Hepatocyte (in vitro differentiated cells): Measurements from ENCODE around the gene VOPP1. TPM values are rescaled to one million over a fixed set of nuclear protein-coding genes. Genes with fewer than 3 reads are reported as not detected.
A peak's percentile ranks its signal among the peaks of the same experiment; 100 is the strongest.
"Not testable (repeated sequence)": the region's sequence is repeated elsewhere in the genome, so short reads cannot be mapped to it uniquely, and the experiment has no call there.

Experiments used
- DNase-seq: peaks from one replicate; pipeline ENCODE4 v3.0.0-alpha.2; 2016; ENCODE audit warnings: low spot score
- H2AFZ ChIP-seq: fragments of 200-600 bp; sonication (generic); 2 replicates; pipeline ENCODE4 v1.6.0; 2016; ENCODE audit warnings: antibody characterized with exemption, mild to moderate bottlenecking
- H3K27ac ChIP-seq: fragments of 200-600 bp; sonication (generic); 2 replicates; pipeline ENCODE4 v1.5.1; 2016; ENCODE audit warnings: mild to moderate bottlenecking
- H3K27me3 ChIP-seq: fragments of 200-600 bp; sonication (generic); 2 replicates; pipeline ENCODE4 v1.6.1; 2016
- H3K36me3 ChIP-seq: fragments of 200-600 bp; sonication (generic); replicated peaks from 2 replicates; pipeline ENCODE4 v1.5.1; 2016; ENCODE audit warnings: low read depth; ENCODE audit not compliant: insufficient read depth
- H3K4me1 ChIP-seq: fragments of 200-600 bp; sonication (generic); 2 replicates; pipeline ENCODE4 v1.5.1; 2016; ENCODE audit warnings: mild to moderate bottlenecking, moderate library complexity; ENCODE audit not compliant: insufficient read depth
- H3K4me2 ChIP-seq: fragments of 200-600 bp; sonication (generic); 2 replicates; pipeline ENCODE4 v1.6.0; 2016
- H3K4me3 ChIP-seq: fragments of 200-600 bp; sonication (generic); 2 replicates; pipeline ENCODE4 v1.5.1; 2016; ENCODE audit warnings: mild to moderate bottlenecking
- H3K79me2 ChIP-seq: fragments of 200-600 bp; sonication (generic); 2 replicates; pipeline ENCODE4 v1.6.0; 2017; ENCODE audit warnings: mild to moderate bottlenecking
- H3K9me2 ChIP-seq: fragments of 200-600 bp; sonication (generic); replicated peaks from 2 replicates; pipeline ENCODE4 v1.6.0; 2017; ENCODE audit warnings: mild to moderate bottlenecking; ENCODE audit not compliant: insufficient read depth
- H3K9me3 ChIP-seq: fragments of 200-600 bp; sonication (generic); 2 replicates; pipeline ENCODE4 v1.5.1; 2016; ENCODE audit warnings: low read depth, mild to moderate bottlenecking
- H4K20me1 ChIP-seq: fragments of 200-600 bp; sonication (generic); 2 replicates; pipeline ENCODE4 v1.6.0; 2016; ENCODE audit warnings: mild to moderate bottlenecking; ENCODE audit not compliant: insufficient read depth, poor library complexity, severe bottlenecking
- EZH2 ChIP-seq: fragments of 200-600 bp; sonication (generic); IDR thresholded peaks from 2 replicates; pipeline ENCODE4 v1.6.1; 2016; ENCODE audit warnings: antibody characterized with exemption, mild to moderate bottlenecking, borderline replicate concordance
- EZH2phosphoT487 ChIP-seq: fragments of 200-600 bp; sonication (generic); IDR thresholded peaks from one replicate; pipeline ENCODE4 v1.6.1; 2018; ENCODE audit warnings: antibody characterized with exemption, mild to moderate bottlenecking, low read depth, moderate library complexity; ENCODE audit not compliant: unreplicated experiment, severe bottlenecking
- WGBS: methylation state at CpG from one replicate; pipeline ENCODE4 v1.1.6; 2016; ENCODE audit warnings: low lambda C conversion rate; ENCODE audit errors: missing lambda C conversion rate; 5-methylcytosine and 5-hydroxymethylcytosine counted together
- polyA plus RNA-seq: library from polyadenylated mRNA; unstranded; fragments of >200 nt; fragmentation: Nextera tagmentation; extraction: Ambion mirVana; gene quantifications from 2 replicates; pipeline ENCODE4 v1.2.1, GENCODE V29; 2016
- total RNA-seq: library from RNA; depleted of rRNA; stranded (reverse); fragments of >200 nt; gene quantifications from 2 replicates; pipeline ENCODE4 v1.2.3, GENCODE V29; 2014
- TF ChIP-seq, protein P1 (sequence below): fragments of 200-600 bp; sonication (generic); IDR thresholded peaks from 2 replicates; pipeline ENCODE4 v1.5.1; 2016; ENCODE audit warnings: antibody characterized with exemption, mild to moderate bottlenecking; ENCODE audit not compliant: poor library complexity

VOPP1 gene
- total and polyA plus RNA-seq, 2 experiments from 2014 or later: 6.5 to 25.3 TPM

DNA sequence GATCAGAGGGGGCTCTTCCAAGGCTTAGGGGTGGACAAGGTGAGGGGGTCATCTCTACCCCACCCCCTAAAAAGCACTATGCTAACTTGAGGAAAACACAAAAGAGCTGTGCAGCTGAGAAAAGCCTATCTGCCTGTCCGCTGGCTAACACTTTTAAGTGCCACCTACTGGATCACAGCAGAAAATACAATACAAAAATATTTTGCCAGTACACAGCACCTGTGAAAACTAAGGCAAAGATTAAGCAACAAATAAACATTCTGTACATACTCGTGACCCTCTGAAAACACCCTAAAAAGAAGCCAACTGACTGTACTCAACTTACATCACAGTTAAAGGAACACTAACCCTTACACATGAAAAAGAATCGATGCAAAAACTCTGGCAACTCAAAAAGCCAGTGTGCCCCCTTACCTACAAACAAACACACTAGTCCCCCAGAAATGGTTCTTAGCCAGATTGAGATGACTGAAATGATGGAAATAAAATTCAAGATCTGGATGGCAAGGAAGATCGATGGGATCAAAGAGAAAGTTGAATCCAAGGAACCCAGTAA, 25.7 kb upstream of the VOPP1 start:
- DNase-seq, H3K9me2 ChIP-seq, H2AFZ ChIP-seq, H3K9me3 ChIP-seq, H3K27ac ChIP-seq, H3K4me3 ChIP-seq, H4K20me1 ChIP-seq, H3K36me3 ChIP-seq, H3K27me3 ChIP-seq, H3K4me1 ChIP-seq, H3K4me2 ChIP-seq, H3K79me2 ChIP-seq: not testable (repeated sequence)
- WGBS: 51% methylated on average over 4 of the region's 4 CpGs
- TF ChIP-seq, protein P1, sequence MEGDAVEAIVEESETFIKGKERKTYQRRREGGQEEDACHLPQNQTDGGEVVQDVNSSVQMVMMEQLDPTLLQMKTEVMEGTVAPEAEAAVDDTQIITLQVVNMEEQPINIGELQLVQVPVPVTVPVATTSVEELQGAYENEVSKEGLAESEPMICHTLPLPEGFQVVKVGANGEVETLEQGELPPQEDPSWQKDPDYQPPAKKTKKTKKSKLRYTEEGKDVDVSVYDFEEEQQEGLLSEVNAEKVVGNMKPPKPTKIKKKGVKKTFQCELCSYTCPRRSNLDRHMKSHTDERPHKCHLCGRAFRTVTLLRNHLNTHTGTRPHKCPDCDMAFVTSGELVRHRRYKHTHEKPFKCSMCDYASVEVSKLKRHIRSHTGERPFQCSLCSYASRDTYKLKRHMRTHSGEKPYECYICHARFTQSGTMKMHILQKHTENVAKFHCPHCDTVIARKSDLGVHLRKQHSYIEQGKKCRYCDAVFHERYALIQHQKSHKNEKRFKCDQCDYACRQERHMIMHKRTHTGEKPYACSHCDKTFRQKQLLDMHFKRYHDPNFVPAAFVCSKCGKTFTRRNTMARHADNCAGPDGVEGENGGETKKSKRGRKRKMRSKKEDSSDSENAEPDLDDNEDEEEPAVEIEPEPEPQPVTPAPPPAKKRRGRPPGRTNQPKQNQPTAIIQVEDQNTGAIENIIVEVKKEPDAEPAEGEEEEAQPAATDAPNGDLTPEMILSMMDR: peak; percentile 43

DNA sequence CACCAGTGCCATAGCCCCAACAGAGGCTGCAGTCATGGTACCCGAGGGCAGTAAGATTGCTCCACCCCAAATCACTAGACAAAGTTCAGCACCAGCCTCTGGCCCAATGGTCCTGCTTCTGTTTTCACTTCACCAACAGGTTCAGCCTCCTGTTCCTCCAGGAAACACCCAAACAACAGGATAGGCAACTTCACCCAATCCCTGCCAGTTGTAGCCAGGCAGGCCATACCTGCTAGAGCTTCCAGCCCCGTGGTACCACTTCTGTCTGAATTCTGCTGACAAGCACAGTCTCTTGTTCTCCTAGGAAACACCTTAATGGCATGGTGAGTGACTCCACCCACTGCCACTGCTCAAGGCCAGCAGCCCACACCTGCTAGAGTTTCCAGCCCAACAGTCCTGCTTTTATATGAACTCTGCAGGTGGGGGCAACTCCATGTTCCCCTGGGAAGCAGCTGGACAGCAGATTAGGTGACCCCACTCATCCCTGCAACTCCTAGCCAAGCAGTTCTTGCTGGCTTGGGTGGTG, 25.0 kb upstream of the VOPP1 start:
- H3K36me3 ChIP-seq, H3K4me3 ChIP-seq, H3K9me2 ChIP-seq, H3K79me2 ChIP-seq, H4K20me1 ChIP-seq, H3K9me3 ChIP-seq, H2AFZ ChIP-seq, H3K4me1 ChIP-seq, H3K4me2 ChIP-seq, DNase-seq, H3K27ac ChIP-seq, H3K27me3 ChIP-seq: not testable (repeated sequence)
- 67% methylated on average over 2 of the region's 2 CpGs for WGBS

GRCh38 chr7:55595511-55595910, 23.2 kb upstream of the VOPP1 start:
- Histone ChIP-seq H3K27me3 (peaks cover 5% of the 10 kb centered on the region), H3K79me2 (no peaks in the 10 kb centered on the region), H3K36me3 (no peaks in the 10 kb centered on the region), H3K4me3 (no peak overlapping the region), H4K20me1 (no peaks in the 10 kb centered on the region), H2AFZ (no peak overlapping the region), H3K27ac (no peak overlapping the region), H3K9me3 (no peaks in the 10 kb centered on the region), H3K4me1 (no peaks in the 10 kb centered on the region), H3K9me2 (no peaks in the 10 kb centered on the region), H3K4me2 (no peak overlapping the region)
- WGBS: 89% methylated on average over 4 of the region's 4 CpGs
- TF ChIP-seq EZH2: no peak
- TF ChIP-seq EZH2phosphoT487: no peak
- TF ChIP-seq, protein P1: no peak
- DNase-seq: no peak

DNA sequence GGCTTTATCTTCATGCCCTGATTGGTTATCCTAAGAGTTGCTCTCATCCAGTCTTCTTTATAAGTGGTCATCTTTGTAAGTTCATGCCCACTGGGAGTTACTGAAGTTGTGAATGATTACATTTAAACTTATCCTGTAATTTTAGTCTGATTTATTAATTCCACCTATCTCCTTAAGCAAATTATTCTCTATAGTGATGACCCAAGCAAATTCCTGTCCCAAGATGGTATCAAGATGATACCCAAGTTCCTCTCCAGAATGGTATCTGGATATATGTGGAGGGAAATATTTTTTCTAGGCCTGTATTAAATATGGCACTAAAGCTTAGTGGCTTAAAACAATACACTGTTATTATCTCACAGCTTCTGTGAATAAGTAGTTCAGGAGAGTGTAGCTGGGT, 22.6 kb upstream of the VOPP1 start:
- TF ChIP-seq, protein P1: no peak
- TF ChIP-seq EZH2 (no peak), EZH2phosphoT487 (no peak)
- DNase-seq: no peak
- Histone ChIP-seq H3K4me3 (no peak overlapping the region), H3K27ac (no peak overlapping the region), H2AFZ (no peak overlapping the region), H3K27me3 (peaks cover 5% of the 10 kb centered on the region), H3K36me3 (no peaks in the 10 kb centered on the region), H3K4me2 (no peak overlapping the region), H3K79me2 (no peaks in the 10 kb centered on the region), H4K20me1 (no peaks in the 10 kb centered on the region), H3K9me2 (no peaks in the 10 kb centered on the region), H3K9me3 (no peaks in the 10 kb centered on the region), H3K4me1 (no peaks in the 10 kb centered on the region)
